HG03025 (cell line): ENCODE data around the gene ERFL.

Experiments used
- ATAC-seq: cut with Tn5 transposase; IDR thresholded peaks from one replicate; pipeline ENCODE4 v1.9.1; 2021; ENCODE audit warnings: mild to moderate bottlenecking, moderate library complexity; ENCODE audit not compliant: unreplicated experiment, low FRiP score

ERFL gene

DNA sequence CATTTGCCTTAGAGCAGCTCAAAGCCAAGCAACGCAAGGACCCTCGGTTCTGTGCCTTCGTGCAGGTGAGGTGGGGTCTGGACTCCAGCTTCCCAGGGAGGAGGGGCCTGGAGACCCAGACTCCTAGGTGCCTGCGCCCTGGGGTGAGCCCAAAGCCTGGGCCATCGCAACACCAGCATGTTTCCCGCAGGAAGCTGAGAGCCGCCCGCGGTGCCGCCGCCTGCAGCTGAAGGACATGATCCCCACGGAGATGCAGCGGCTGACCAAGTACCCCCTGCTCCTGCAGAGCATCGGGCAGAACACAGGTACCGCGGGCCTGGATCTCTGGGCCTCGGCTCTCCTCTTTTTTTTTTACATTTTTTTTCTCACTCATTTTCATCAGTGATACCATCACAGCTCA is 25.7 kb downstream of the ERFL start:
- ATAC-seq: no peak

DNA sequence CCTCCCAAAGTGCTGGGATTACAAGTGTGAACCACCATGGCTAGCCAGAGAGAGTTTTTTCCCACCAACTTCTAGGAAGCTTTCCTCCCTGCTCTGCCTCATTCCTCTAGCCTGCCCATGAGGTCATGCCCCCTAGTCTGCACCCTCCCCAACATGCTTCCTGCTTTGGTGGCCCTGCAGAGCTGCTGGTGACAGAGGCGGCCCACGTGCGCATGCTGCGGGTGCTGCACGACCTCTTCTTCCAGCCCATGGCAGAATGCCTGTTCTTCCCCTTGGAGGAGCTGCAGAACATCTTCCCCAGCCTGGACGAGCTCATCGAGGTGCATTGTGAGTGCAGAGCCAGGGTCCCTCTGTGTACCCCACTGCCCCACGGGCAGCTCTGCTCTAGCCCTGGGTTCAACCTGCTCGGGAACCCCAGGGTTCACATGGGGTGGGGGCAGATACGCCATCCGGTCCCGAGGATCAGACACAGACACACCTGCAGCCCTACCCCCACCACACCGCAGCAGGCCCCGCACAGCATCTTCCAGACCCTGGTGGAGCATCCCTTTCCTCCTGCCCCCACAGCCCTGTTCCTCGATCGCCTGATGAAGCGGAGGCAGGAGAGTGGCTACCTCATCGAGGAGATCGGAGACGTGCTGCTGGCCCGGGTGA is 26.4 kb downstream of the ERFL start:
- no peak for ATAC-seq

DNA sequence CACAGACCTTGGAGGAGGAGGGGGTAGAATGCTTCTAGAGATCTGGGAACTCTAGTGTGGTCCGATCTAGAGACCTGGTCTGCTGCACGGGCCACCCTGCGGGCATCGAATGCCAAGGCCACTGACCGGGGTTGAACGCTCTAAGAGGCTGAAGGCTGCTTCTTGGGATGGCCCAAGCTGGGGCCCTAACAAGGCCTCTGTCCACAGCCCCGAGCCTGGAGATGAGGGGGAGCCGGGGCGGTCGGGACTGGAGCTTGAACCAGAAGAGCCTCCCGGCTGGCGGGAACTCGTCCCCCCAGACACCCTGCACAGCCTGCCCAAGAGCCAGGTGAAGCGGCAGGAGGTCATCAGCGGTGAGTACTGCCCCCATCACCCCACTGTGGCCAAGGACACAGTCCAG is 30.0 kb downstream of the ERFL start:
- ATAC-seq: no peak

DNA sequence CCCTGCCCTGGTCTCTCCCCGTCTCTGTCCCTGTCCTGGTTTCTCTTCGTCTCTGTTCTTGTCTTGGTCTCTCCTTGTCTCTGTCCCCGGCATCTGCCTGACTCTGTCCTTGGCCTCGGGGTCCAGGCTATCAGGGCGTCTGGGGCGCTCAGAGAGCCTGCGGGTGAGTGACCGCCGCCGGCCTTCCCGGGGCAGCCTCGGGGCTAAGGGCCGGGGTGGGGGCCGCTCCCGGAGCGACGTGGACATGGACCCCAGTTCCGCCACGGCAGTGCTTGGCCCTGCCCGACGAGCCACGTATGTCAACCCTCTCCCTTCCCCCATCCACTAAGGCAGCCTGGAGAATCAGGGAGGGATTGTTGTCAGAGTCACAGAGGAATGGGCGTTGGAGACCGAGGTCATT is 30.4 kb downstream of the ERFL start:
- no peak for ATAC-seq

GRCh38 chr19:41897181-41897580 is 31.1 kb downstream of the ERFL start:
- no peak for ATAC-seq

GRCh38 chr19:41896581-41896942 is 31.7 kb downstream of the ERFL start:
- ATAC-seq: no peak

- ATAC-seq: no peak
Observed at GRCh38 chr19:41895745-41896580, 32.3 kb downstream of the ERFL start.

DNA sequence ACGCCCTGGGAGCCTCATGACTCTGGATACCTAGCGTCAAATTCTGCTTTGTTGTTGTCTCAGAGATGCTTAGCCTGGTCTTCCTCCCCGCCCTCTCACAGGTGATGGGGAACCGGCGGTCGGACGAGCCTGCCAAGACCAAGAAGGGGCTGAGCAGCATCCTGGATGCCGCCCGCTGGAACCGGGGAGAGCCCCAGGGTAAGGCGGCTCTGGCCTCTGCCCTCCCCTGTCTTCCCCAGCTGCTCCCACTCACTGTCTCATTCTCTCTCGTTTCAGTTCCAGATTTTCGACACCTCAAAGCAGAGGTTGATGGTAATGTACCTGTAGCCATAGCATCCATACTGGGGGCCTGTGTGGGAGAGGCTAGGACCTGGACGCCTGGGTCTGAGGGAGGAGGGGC is 33.9 kb downstream of the ERFL start:
- no peak for ATAC-seq

GRCh38 chr19:41893899-41894298 is 34.4 kb downstream of the ERFL start:
- no peak for ATAC-seq

GRCh38 chr19:41892173-41892902 is 35.9 kb downstream of the ERFL start:
- no peak for ATAC-seq

DNA sequence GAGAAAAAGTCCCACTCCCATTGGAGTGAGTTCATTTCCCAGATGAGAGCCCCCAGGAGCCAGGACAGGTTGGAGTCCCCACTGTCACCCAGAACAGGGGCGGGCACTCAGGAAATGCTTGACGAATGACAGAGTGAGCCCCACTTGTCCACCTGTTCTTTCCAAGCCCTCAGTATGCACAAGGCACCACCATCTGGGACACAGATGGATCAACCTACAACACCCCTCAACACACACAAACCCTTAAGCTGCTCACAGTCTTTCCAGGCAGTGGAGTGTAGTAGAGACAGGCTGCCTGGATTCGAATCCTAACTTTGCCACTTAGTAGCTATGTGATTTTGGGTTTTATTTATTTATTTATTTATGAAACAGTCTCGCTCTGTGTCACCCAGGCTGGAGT is 37.3 kb downstream of the ERFL start:
- no peak for ATAC-seq

DNA sequence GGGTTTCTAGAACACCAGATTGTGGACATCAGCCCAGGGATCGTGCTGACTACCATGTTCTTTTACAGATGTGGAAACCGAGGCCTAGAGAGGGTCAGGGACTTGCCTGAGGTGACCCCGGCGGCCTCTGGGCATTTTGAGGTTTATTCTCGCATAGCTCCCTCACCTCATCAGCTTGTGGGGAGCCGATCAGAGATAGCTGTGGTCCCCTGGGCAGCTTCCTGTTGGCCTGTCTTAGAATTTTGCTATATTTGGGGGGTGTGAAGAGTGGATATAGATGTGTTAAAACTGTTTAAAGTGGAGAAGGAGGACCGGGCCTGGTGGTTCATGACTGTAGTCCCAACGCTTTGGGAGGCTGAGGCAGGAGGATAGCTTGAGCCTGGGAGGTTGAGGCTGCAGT is 38.4 kb downstream of the ERFL start:
- no peak for ATAC-seq

GRCh38 chr19:41888926-41889325 is 39.3 kb downstream of the ERFL start:
- ATAC-seq: no peak

DNA sequence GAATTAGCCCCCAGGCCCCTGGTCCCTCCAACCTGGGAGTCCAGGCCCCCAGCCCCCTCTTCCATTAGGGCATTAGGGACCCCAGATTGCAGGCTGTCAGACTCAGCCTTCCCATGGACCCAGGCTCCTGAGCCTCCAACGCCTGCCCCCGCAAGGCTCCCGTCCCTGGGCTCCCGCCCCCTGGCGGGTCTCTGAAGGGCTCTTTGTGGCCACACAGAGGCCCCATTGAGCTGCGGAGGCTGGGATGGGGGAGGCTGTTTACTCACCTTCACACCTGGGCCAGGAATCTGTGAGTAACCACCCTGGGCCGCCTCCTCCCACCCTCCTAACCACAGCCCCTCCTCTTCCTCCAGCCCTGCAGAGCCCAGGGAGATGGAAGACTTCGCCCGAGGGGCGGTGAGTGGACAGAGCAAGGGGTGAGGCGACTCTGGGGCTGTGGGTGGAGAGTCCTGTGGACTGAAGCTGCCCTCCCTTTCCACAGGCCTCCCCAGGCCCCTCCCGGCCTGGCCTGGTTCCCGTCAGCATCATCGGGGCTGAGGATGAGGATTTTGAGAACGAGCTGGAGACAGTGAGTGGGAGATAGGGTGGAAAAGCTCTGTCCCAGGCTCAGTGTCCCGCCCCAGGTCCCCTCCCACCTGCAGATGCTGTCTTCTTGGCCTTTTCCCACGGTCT is 40.4 kb downstream of the ERFL start:
- ATAC-seq: no peak

GRCh38 chr19:41886761-41887710 is 41.2 kb downstream of the ERFL start:
- no peak for ATAC-seq

DNA sequence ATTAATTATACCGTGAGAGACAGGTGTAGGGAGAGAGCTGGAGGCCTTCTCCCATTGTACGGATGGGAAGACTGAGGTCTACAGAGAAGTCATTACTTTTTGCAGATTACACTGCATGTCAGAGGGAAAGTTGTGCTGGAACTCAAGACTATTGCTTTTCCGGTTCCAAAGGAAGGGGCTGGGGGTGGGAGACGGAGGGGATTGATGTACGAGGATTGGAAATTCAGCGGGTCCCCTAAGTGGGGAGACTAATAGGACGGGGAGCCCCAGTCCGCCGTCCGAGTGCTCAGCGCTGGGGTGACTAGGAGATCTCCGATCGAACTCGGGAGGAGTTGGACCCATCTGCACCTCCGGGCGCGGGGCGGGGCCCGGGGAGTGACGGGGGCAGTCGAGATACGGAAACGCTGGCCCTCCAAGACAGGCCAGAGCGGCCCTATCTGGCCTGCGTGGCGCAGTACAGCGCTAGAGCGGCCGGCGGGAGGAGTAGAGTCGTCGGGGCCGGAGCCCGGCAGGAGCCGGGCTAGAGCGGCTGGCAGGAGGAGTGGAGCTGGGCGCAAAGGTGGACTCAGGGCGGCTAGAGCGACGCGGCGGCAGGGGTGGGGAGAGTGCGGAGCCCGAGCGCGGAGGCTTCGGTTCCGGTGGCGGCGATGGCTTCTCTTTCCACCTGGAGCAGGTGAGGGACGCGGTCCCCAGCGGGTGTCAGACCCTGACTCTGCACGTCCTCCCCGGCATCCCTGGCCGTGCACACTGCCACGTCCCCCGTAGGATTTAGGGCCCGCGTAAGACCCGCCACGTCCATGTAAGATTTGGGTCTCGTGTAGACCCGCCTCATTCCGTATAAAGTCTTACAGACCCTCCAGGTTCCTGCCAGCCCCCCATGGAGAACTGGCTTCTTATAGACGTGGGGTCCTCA is 44.2 kb downstream of the ERFL start:
- peak; percentile 65 for ATAC-seq

DNA sequence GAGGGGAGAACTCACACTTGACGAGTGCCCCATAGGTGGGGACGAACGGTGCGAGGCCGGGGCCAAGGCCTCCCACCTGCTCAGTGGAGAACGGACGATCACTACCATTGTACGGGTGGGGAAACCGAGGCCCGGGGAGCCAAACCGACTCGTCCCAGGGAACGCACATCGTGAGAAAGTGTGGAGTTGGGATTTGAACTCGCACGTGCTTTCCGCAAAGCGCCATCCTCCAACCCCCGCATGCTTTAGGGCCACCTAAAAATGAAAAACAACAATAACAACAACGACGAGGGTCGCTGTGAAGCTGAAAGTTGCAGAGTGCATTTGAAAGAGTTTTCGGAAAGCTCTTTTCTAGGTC is 44.8 kb downstream of the ERFL start:
- no peak for ATAC-seq

- ATAC-seq: no peak
Observed at GRCh38 chr19:41882568-41883462, 45.4 kb downstream of the ERFL start, which contains the start of gene ARHGEF1. ARHGEF1 (plus strand) TSS chr19:41883184; CDS start chr19:41888083, 4,899 bp downstream.
